IMR-90 (cell line): ENCODE measurements around the gene CPAMD8. TPM values are rescaled to one million over a fixed set of nuclear protein-coding genes. Genes with fewer than 3 reads are reported as not detected.
A peak's percentile ranks its signal among the peaks of the same experiment; 100 is the strongest.

Source experiments
- ATAC-seq: fragments of 200-7000 bp; cut with Tn5 transposase; 2 replicates; pipeline ENCODE4 v1.9.1; 2020; ENCODE audit warnings: low read depth, mild to moderate bottlenecking, moderate library complexity
- BruUV-seq: library from RNA; stranded (reverse); fragments of 400-500 nt; replicated peaks from 2 replicates; lab custom pipeline; 2021; lab: Mats Ljungman, UMichigan
- CTCF ChIA-PET: fragments of 300-600 bp; formaldehyde crosslinking; extraction: SDS; loops from one replicate; lab custom pipeline; 2021; ENCODE audit warnings: antibody characterized with exemption; lab: Yijun Ruan, JAX
- POLR2A ChIA-PET: fragments of 300-600 bp; sonication (Branson Sonifier 250); formaldehyde crosslinking; loops from one replicate; lab custom pipeline; 2022; ENCODE audit warnings: antibody characterized with exemption; ENCODE audit not compliant: unreplicated experiment; lab: Charles Lee
- DNase-seq: peaks from one replicate; pipeline ENCODE4 v3.0.0; 2013
- H2AFZ ChIP-seq: replicated peaks from 2 replicates; pipeline ENCODE3; 2013; ENCODE audit warnings: low read length, mild to moderate bottlenecking; ENCODE audit not compliant: poor library complexity
- H2AK5ac ChIP-seq: 2 replicates; pipeline ENCODE4 v1.6.1; 2013; ENCODE audit warnings: low read depth, low read length, inconsistent platforms
- H2AK9ac ChIP-seq: replicated peaks from 2 replicates; pipeline ENCODE3; 2013; ENCODE audit warnings: mild to moderate bottlenecking, low read depth, low read length, moderate library complexity; ENCODE audit not compliant: poor library complexity
- H2BK120ac ChIP-seq: 2 replicates; pipeline ENCODE4 v1.6.1; 2013; ENCODE audit warnings: low read depth, low read length, inconsistent platforms
- H2BK15ac ChIP-seq: 3 replicates; pipeline ENCODE4 v1.6.1; 2013; ENCODE audit warnings: low read depth, low read length, inconsistent platforms
- H2BK20ac ChIP-seq: 2 replicates; pipeline ENCODE4 v1.6.1; 2013; ENCODE audit warnings: low read depth, mild to moderate bottlenecking, inconsistent platforms, low read length, moderate library complexity
- H2BK5ac ChIP-seq: 2 replicates; pipeline ENCODE4 v1.6.1; 2013; ENCODE audit warnings: mild to moderate bottlenecking, low read depth, low read length, inconsistent platforms; ENCODE audit not compliant: poor library complexity, severe bottlenecking
- H3K14ac ChIP-seq: replicated peaks from 2 replicates; pipeline ENCODE4 v1.6.1; 2013; ENCODE audit warnings: low read depth, low read length, inconsistent platforms
- H3K18ac ChIP-seq: 2 replicates; pipeline ENCODE4 v1.6.1; 2013; ENCODE audit warnings: low read depth, low read length, control low read depth
- H3K23ac ChIP-seq: 2 replicates; pipeline ENCODE4 v1.6.1; 2013; ENCODE audit warnings: low read depth, low read length, inconsistent platforms
- H3K27ac ChIP-seq: 2 replicates; pipeline ENCODE4 v1.5.1; 2013; ENCODE audit warnings: mild to moderate bottlenecking, control low read depth, low read length; ENCODE audit not compliant: insufficient read depth
- H3K27me3 ChIP-seq: 2 replicates; pipeline ENCODE4 v1.6.1; 2013; ENCODE audit warnings: low read length; ENCODE audit not compliant: control insufficient read depth, insufficient read depth
- H3K36me3 ChIP-seq: 2 replicates; pipeline ENCODE4 v1.6.1; 2013; ENCODE audit warnings: low read length, mixed read lengths; ENCODE audit not compliant: control insufficient read depth, insufficient read depth
- H3K4ac ChIP-seq: 2 replicates; pipeline ENCODE4 v1.6.1; 2013; ENCODE audit warnings: low read depth, low read length, inconsistent platforms
- H3K4me1 ChIP-seq: 2 replicates; pipeline ENCODE4 v1.6.1; 2013; ENCODE audit warnings: low read length, mixed read lengths; ENCODE audit not compliant: control insufficient read depth, insufficient read depth
- H3K4me2 ChIP-seq: 2 replicates; pipeline ENCODE4 v1.6.1; 2013; ENCODE audit warnings: low read depth, mild to moderate bottlenecking, control low read depth, low read length, moderate library complexity
- H3K4me3 ChIP-seq: 2 replicates; pipeline ENCODE4 v1.5.1; 2013; ENCODE audit warnings: low read depth, mild to moderate bottlenecking, control low read depth, low read length, moderate library complexity; ENCODE audit not compliant: insufficient read depth
- H3K56ac ChIP-seq: 2 replicates; pipeline ENCODE4 v1.6.1; 2013; ENCODE audit warnings: low read length, inconsistent platforms; ENCODE audit not compliant: insufficient read depth; ENCODE audit errors: extremely low read depth
- H3K79me1 ChIP-seq, 2 experiments: 2 replicates each; pipeline ENCODE4 v1.6.1; 2013; ENCODE audit warnings: low read length in 2 of 2, inconsistent platforms in 1 of 2, low read depth in 1 of 2
- H3K9ac ChIP-seq: 2 replicates; pipeline ENCODE4 v1.6.1; 2013; ENCODE audit warnings: low read depth, low read length, control low read depth
- H3K9me1 ChIP-seq: 2 replicates; pipeline ENCODE4 v1.6.1; 2013; ENCODE audit warnings: low read length, inconsistent platforms; ENCODE audit not compliant: insufficient read depth
- H3K9me3 ChIP-seq: 2 replicates; pipeline ENCODE4 v1.6.1; 2013; ENCODE audit warnings: low read length; ENCODE audit not compliant: control insufficient read depth, insufficient read depth
- H4K20me1 ChIP-seq: 2 replicates; pipeline ENCODE4 v1.6.1; 2013; ENCODE audit warnings: low read length, inconsistent platforms; ENCODE audit not compliant: insufficient read depth
- H4K5ac ChIP-seq: 2 replicates; pipeline ENCODE4 v1.6.1; 2013; ENCODE audit warnings: mild to moderate bottlenecking, low read depth, low read length, control low read depth
- H4K8ac ChIP-seq, 2 experiments: 2 replicates each; pipeline ENCODE4 v1.6.1; 2013; ENCODE audit warnings: low read depth in 2 of 2, low read length in 2 of 2, control low read depth in 1 of 2, inconsistent platforms in 1 of 2
- H4K91ac ChIP-seq: 2 replicates; pipeline ENCODE4 v1.6.1; 2013; ENCODE audit warnings: low read depth, low read length, inconsistent platforms; ENCODE audit not compliant: insufficient read depth
- BHLHE40 ChIP-seq: fragments of 150-350 bp; IDR thresholded peaks from 2 replicates; pipeline ENCODE4 v1.6.1; 2016; ENCODE audit warnings: mild to moderate bottlenecking, low read depth, low read length
- CHD1 ChIP-seq: IDR thresholded peaks from 2 replicates; pipeline ENCODE4 v1.6.1; 2012; ENCODE audit warnings: low read depth, low read length, improper control_type of control experiment
- FOS ChIP-seq: fragments of 150-350 bp; IDR thresholded peaks from 2 replicates; pipeline ENCODE4 v1.6.1; 2016; ENCODE audit warnings: low read depth, low read length
- MAFK ChIP-seq: IDR thresholded peaks from 2 replicates; pipeline ENCODE4 v1.6.1; 2012; ENCODE audit warnings: low read depth, low read length, improper control_type of control experiment
- NFE2L2 ChIP-seq: fragments of 150-350 bp; IDR thresholded peaks from 2 replicates; pipeline ENCODE4 v1.6.1; 2016; ENCODE audit warnings: low read depth, mild to moderate bottlenecking, low read length
- RAD21 ChIP-seq: IDR thresholded peaks from 2 replicates; pipeline ENCODE4 v1.6.1; 2012; ENCODE audit warnings: low read length, improper control_type of control experiment
- RFX5 ChIP-seq: IDR thresholded peaks from 2 replicates; pipeline ENCODE4 v1.8.0; 2012; ENCODE audit warnings: low read depth, mild to moderate bottlenecking, low read length, moderate library complexity
- SMC3 ChIP-seq: fragments of 150-350 bp; IDR thresholded peaks from 2 replicates; pipeline ENCODE4 v1.6.1; 2016; ENCODE audit warnings: low read depth, mild to moderate bottlenecking, antibody characterized with exemption, low read length, moderate library complexity
- WGBS, 2 experiments: methylation state at CpG; one replicate each; pipeline versions ENCODE4 v1.1.5 to v1.1.7; 2013; ENCODE audit warnings: missing lambda C conversion rate in 2 of 2; ENCODE audit not compliant: insufficient read length in 1 of 2; ENCODE audit errors: extremely low coverage in 2 of 2; 5-methylcytosine and 5-hydroxymethylcytosine counted together
- dilution Hi-C: fragments of 300-500 bp; cut with HindIII; formaldehyde crosslinking; loops from one replicate; pipeline ENCODE4 v1.14.3; 2018; ENCODE audit warnings: low sequenced_read_pairs; ENCODE audit not compliant: unreplicated experiment
- in situ Hi-C: fragments of 300-500 bp; cut with MboI; formaldehyde crosslinking; loops from 3 replicates; pipeline ENCODE4 v1.14.3; 2019; ENCODE audit warnings: low sequenced_read_pairs, inconsistent platforms, mixed read lengths
- intact Hi-C: fragments of 100-400 bp; cut with micrococcal nuclease; formaldehyde crosslinking; loops from 2 replicates; pipeline ENCODE4 v1.10.0; 2022
- polyA plus RNA-seq, 3 experiments: library from polyadenylated mRNA; depleted of rRNA; stranded (reverse); fragments of >200 nt; gene quantifications; 2 replicates each; pipeline ENCODE4 v1.2.3, GENCODE V29; 2012; ENCODE audit warnings: low replicate concordance in 1 of 3
- total RNA-seq: library from RNA; depleted of rRNA; stranded (reverse); fragments of >200 nt; gene quantifications from 2 replicates; pipeline ENCODE4 v1.2.3, GENCODE V29; 2012
- TF ChIP-seq, protein P1 (sequence below): conservative IDR thresholded peaks from 2 replicates; pipeline ENCODE4 v1.5.1; 2012; ENCODE audit warnings: mild to moderate bottlenecking, low read depth, low read length, improper control_type of control experiment
- TF ChIP-seq, protein P2 (sequence below): fragments of 150-350 bp; IDR thresholded peaks from 2 replicates; pipeline ENCODE4 v1.6.1; 2016; ENCODE audit warnings: low read depth, mild to moderate bottlenecking, low read length, moderate library complexity, borderline replicate concordance

The CPAMD8 gene
- total and polyA plus RNA-seq, 2 of the 4 experiments (the other 2 are of a cell fraction) = 0.36 to 0.79 TPM

DNA sequence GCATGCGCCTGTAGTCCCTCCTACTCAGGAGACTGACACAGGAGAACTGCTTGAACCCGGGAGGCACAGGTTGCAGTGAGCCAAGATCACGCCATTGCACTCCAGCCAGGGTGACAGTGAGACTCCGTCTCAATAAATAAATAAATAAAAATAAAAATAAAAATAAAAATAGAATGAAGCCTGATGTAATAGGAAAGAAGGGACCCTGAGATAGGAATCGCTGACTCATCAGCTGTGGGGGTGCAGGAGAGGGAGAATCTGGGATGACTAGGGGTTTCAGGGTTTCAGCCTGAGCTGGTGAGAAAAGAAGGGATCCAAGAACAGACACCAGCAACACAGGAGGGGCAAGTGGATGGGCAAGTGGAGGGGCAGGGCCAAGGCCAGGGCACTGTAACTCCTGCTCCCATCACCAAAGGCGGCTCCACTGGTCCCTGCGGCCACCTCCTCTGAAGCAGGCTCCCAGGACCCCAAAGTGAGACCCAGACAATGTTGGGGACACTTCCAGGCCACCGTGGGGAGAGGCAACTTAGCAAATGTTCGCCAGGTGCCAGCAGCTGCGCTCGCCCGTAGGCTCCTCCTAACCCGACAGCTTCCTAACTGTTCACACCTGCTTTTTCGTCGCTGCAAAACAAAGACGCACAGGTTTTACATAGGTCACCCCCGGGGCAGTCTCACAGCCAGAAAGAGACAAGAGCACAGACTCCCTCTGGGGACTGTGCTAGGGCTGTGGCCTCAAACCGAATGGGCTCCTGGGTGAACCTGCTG is 47.4 kb upstream of the CPAMD8 start:
- peak; percentile 16 for DNase-seq
- POLR2A ChIA-PET = no interaction called here

More for the DNA sequence above, 47.4 kb upstream of the CPAMD8 start:
- peak overlapping the region; percentile 100 for H2AFZ ChIP-seq
- dilution Hi-C loops = no loop called here
- H3K27me3 ChIP-seq = no peaks in the 10 kb centered on the region
- H4K91ac ChIP-seq = peak overlapping the region; percentile 50; the same call in 1 of the 2 replicates
- intact Hi-C loops = no loop called here
- 36% methylated on average over 6 of the region's 18 CpGs; no CpG with 5 or more reads in 1 of the 2 experiments for WGBS, 2 experiments
- H2BK120ac ChIP-seq = peak overlapping the region; percentile 46
- peak overlapping the region; percentile 57 for H3K4me3 ChIP-seq
- peak overlapping the region; percentile 83 for H2AK5ac ChIP-seq
- peak overlapping the region; percentile 92 for H3K14ac ChIP-seq
- peaks cover 26% of the 10 kb centered on the region for H4K20me1 ChIP-seq
- peaks cover 21% of the 10 kb centered on the region for H3K4me1 ChIP-seq
- no peak overlapping the region for H3K18ac ChIP-seq
- no peak overlapping the region for H2BK15ac ChIP-seq
- peaks cover 22 to 51% of the 10 kb centered on the region in 2 experiments; a peak in 3 of 4 replicates for H3K79me1 ChIP-seq
- no TSS peak for BruUV-seq
- CTCF ChIA-PET = no interaction called here
- H3K4me2 ChIP-seq = peak overlapping the region; percentile 71
- H3K56ac ChIP-seq = no peak overlapping the region
- H2AK9ac ChIP-seq = peak overlapping the region; percentile 94
- peak overlapping the region; percentile 51; the same call in 1 of the 2 replicates for H3K9ac ChIP-seq
- peak overlapping the region; percentile 20 for H3K27ac ChIP-seq
- peak overlapping the region; percentile 93 for H3K23ac ChIP-seq
- no peaks in the 10 kb centered on the region; the same call in 1 of the 2 replicates for H3K36me3 ChIP-seq
- TF ChIP-seq MAFK = peak; percentile 96
- TF ChIP-seq, protein P1, sequence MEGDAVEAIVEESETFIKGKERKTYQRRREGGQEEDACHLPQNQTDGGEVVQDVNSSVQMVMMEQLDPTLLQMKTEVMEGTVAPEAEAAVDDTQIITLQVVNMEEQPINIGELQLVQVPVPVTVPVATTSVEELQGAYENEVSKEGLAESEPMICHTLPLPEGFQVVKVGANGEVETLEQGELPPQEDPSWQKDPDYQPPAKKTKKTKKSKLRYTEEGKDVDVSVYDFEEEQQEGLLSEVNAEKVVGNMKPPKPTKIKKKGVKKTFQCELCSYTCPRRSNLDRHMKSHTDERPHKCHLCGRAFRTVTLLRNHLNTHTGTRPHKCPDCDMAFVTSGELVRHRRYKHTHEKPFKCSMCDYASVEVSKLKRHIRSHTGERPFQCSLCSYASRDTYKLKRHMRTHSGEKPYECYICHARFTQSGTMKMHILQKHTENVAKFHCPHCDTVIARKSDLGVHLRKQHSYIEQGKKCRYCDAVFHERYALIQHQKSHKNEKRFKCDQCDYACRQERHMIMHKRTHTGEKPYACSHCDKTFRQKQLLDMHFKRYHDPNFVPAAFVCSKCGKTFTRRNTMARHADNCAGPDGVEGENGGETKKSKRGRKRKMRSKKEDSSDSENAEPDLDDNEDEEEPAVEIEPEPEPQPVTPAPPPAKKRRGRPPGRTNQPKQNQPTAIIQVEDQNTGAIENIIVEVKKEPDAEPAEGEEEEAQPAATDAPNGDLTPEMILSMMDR = no peak
- no peak for TF ChIP-seq RFX5
- TF ChIP-seq RAD21 = no peak
- no peak for TF ChIP-seq SMC3
- TF ChIP-seq CHD1 = no peak
- no peak for TF ChIP-seq BHLHE40
- TF ChIP-seq FOS = no peak
- TF ChIP-seq NFE2L2 = peak; percentile 40; the same call in 1 of the 2 replicates
- TF ChIP-seq, protein P2, sequence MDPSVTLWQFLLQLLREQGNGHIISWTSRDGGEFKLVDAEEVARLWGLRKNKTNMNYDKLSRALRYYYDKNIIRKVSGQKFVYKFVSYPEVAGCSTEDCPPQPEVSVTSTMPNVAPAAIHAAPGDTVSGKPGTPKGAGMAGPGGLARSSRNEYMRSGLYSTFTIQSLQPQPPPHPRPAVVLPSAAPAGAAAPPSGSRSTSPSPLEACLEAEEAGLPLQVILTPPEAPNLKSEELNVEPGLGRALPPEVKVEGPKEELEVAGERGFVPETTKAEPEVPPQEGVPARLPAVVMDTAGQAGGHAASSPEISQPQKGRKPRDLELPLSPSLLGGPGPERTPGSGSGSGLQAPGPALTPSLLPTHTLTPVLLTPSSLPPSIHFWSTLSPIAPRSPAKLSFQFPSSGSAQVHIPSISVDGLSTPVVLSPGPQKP = no peak
- peaks cover 7% of the 10 kb centered on the region for H3K9me1 ChIP-seq
- H3K9me3 ChIP-seq = no peaks in the 10 kb centered on the region
- ATAC-seq = no peak
- H2BK5ac ChIP-seq = peak overlapping the region; percentile 49
- H4K8ac ChIP-seq = peak overlapping the region; percentile 48 to 86; a peak in 2 of 4 replicates
- H4K5ac ChIP-seq = peak overlapping the region; percentile 55
- in situ Hi-C loops = loop anchor here (5.0 kb wide), 1 partner anchor 213 kb away; no protein-coding TSS in a partner anchor
- peak overlapping the region; percentile 75 for H3K4ac ChIP-seq
- peak overlapping the region; percentile 23; the same call in 1 of the 2 replicates for H2BK20ac ChIP-seq
